ENCODE results near the gene SRF. TPM values are rescaled to one million over a fixed set of nuclear protein-coding genes. Genes with fewer than 3 reads are reported as not detected.

SRF gene
- total RNA-seq, 6 donors from 2014 or later: 25.1 to 40.6 (median 30.8) TPM

- Histone ChIP-seq H3K27ac (peak overlapping the region; percentile 61 to 88 (median 82)), H3K36me3 (peaks cover 11 to 59% (median 37%) of the 10 kb centered on the region in 4 donors), H3K27me3 (no peaks in the 10 kb centered on the region), H3K4me1 (peaks cover 15 to 29% (median 21%) of the 10 kb centered on the region in 4 donors), H3K4me3 (peak overlapping the region; percentile 87 to 98 (median 91)), H3K9me3 (no peaks in the 10 kb centered on the region)
- ATAC-seq (ENCODE audit: low FRiP score in 2 of 2): no peak
- DNase-seq: no peak
- no peak for TF ChIP-seq POLR2AphosphoS5 (IDR thresholded peaks at IDR 0.05)
- TF ChIP-seq CTCF (IDR thresholded peaks at IDR 0.05): no peak
- no peak for TF ChIP-seq POLR2A (IDR thresholded peaks at IDR 0.05)
- WGBS, 2 donors: 48% methylated on average over 9 of the region's 9 CpGs
Measured at GRCh38 chr6:43181621-43181941, 10.5 kb downstream of the SRF start.

- H3K27ac ChIP-seq: peak within 1 kb of the TSS; percentile 61 to 88 (median 82)
- peak within 1 kb of the TSS; percentile 87 to 98 (median 91) for H3K4me3 ChIP-seq
- no peaks in the 10 kb centered on the region for H3K9me3 ChIP-seq
- H3K36me3 ChIP-seq: peaks cover 11 to 59% (median 41%) of the 10 kb centered on the region in 4 donors
- ATAC-seq (ENCODE audit: low FRiP score in 2 of 2): peak; percentile 97 to 98
- H3K4me1 ChIP-seq: peaks cover 15 to 29% (median 21%) of the 10 kb centered on the region in 4 donors
- 1% methylated on average over 21 to 42 of the region's 51 CpGs for WGBS, 2 donors
- DNase-seq: peak; percentile 92 to 97
- peak in 2 of 6 experiments; percentile 16 to 21 for TF ChIP-seq CTCF (IDR thresholded peaks at IDR 0.05)
- TF ChIP-seq POLR2A (IDR thresholded peaks at IDR 0.05): peak in 2 of 4 donors; percentile 32 to 84
- TF ChIP-seq EP300 (IDR thresholded peaks at IDR 0.05): peak in 1 of 4 donors; percentile 70
- TF ChIP-seq POLR2AphosphoS5 (IDR thresholded peaks at IDR 0.05): peak; percentile 79 to 95
- H3K27me3 ChIP-seq: no peaks in the 10 kb centered on the region
Measured at GRCh38 chr6:43181942-43182860, 11.1 kb downstream of the SRF start, which contains the start of gene CUL9. Gene CUL9, plus strand, starts transcription at chr6:43182196. Its CDS starts 2,115 bp downstream, at chr6:43184311.

GRCh38 chr6:43183441-43183840, 12.4 kb downstream of the SRF start:
- WGBS, 2 donors: 94 to 98% methylated on average over 4 of the region's 4 CpGs
- Histone ChIP-seq H3K9me3 (no peaks in the 10 kb centered on the region), H3K27ac (no peak overlapping the region), H3K4me3 (no peak overlapping the region), H3K36me3 (peaks cover 11 to 60% (median 44%) of the 10 kb centered on the region in 4 donors), H3K27me3 (no peaks in the 10 kb centered on the region), H3K4me1 (peaks cover 15 to 29% (median 21%) of the 10 kb centered on the region in 4 donors)
- ATAC-seq (ENCODE audit: low FRiP score in 2 of 2) (no peak), DNase-seq (no peak)
- no peak for TF ChIP-seq POLR2A (IDR thresholded peaks at IDR 0.05)
- TF ChIP-seq EP300 (IDR thresholded peaks at IDR 0.05): no peak
- no peak for TF ChIP-seq CTCF (IDR thresholded peaks at IDR 0.05)
- TF ChIP-seq POLR2AphosphoS5 (IDR thresholded peaks at IDR 0.05): no peak

GRCh38 chr6:43184268-43184985, 13.4 kb downstream of the SRF start:
- H3K4me3 ChIP-seq: no peak overlapping the region
- ATAC-seq (ENCODE audit: low FRiP score in 2 of 2): no peak
- DNase-seq: no peak

More at GRCh38 chr6:43184268-43184985, 13.4 kb downstream of the SRF start:
- Histone ChIP-seq H3K36me3 (peaks cover 7 to 59% (median 39%) of the 10 kb centered on the region in 4 donors), H3K9me3 (no peaks in the 10 kb centered on the region), H3K27ac (no peak overlapping the region), H3K4me1 (peaks cover 15 to 29% (median 21%) of the 10 kb centered on the region in 4 donors), H3K27me3 (no peaks in the 10 kb centered on the region)
- TF ChIP-seq POLR2A (IDR thresholded peaks at IDR 0.05): no peak
- TF ChIP-seq EP300 (IDR thresholded peaks at IDR 0.05): no peak
- TF ChIP-seq CTCF (IDR thresholded peaks at IDR 0.05): no peak
- TF ChIP-seq POLR2AphosphoS5 (IDR thresholded peaks at IDR 0.05): no peak
- WGBS, 2 donors: 94 to 96% methylated on average over 16 to 21 of the region's 21 CpGs
